Measurements from ENCODE around the gene DRICH1.

- TF ChIP-seq RAD21 (IDR thresholded peaks at IDR 0.05 in 1 of 2, conservative IDR thresholded peaks at IDR 0.05 in 1 of 2; ENCODE audit: low read depth in 2 of 2, low read length in 2 of 2) (no peak), POLR2A (IDR thresholded peaks at IDR 0.05; ENCODE audit: control extremely low read depth in 1 of 2, low read depth in 2 of 2, low read length in 2 of 2) (no peak), EZH2 (IDR thresholded peaks at IDR 0.05; ENCODE audit: low read depth, low read length, severe bottlenecking) (no peak), KDM4A (IDR thresholded peaks at IDR 0.05; ENCODE audit: low read depth, low read length, severe bottlenecking) (no peak), YY1 (IDR thresholded peaks at IDR 0.05; ENCODE audit: low read depth, low read length) (no peak)
Measured at GRCh38 chr22:23576681-23577080, 55.4 kb downstream of the DRICH1 start.

All from H1 (cell line).